NOMO-1 treated with DMSO at 0.1 percent for 48 hours (cell line): ENCODE data around the gene PITRM1.
A peak's percentile ranks its signal among the peaks of the same experiment; 100 is the strongest.
"Not testable (repeated sequence)": the region's sequence is repeated elsewhere in the genome, so short reads cannot be mapped to it uniquely, and the experiment has no call there.

ENCODE experiments used
- DNase-seq: peaks from one replicate; lab custom pipeline; 2025; ENCODE audit not compliant: unreplicated experiment; lab: John Stamatoyannopoulos, UW

PITRM1 gene

GRCh38 chr10:3199488-3199887 lies 26.9 kb upstream of the PITRM1 start:
- DNase-seq = peak; percentile 73

GRCh38 chr10:3198900-3199299 lies 26.3 kb upstream of the PITRM1 start:
- no peak for DNase-seq

GRCh38 chr10:3197348-3198003 lies 24.9 kb upstream of the PITRM1 start:
- DNase-seq = peak; percentile 60

GRCh38 chr10:3196958-3197347 lies 24.4 kb upstream of the PITRM1 start:
- DNase-seq = no peak

- no peak for DNase-seq
Measured at GRCh38 chr10:3196482-3196881, 23.9 kb upstream of the PITRM1 start.

- DNase-seq = no peak
Measured at GRCh38 chr10:3195726-3196125, 23.1 kb upstream of the PITRM1 start.

- DNase-seq = no peak
Measured at GRCh38 chr10:3195286-3195685, 22.7 kb upstream of the PITRM1 start.

GRCh38 chr10:3194871-3195270 lies 22.3 kb upstream of the PITRM1 start:
- DNase-seq = no peak

- DNase-seq = no peak
Measured at GRCh38 chr10:3193751-3194150, 21.2 kb upstream of the PITRM1 start.

- peak; percentile 42 for DNase-seq
Measured at GRCh38 chr10:3192856-3193635, 20.5 kb upstream of the PITRM1 start.

GRCh38 chr10:3190817-3191216 lies 18.2 kb upstream of the PITRM1 start:
- DNase-seq = no peak

- not testable (repeated sequence) for DNase-seq
Measured at GRCh38 chr10:3187229-3187628, 14.6 kb upstream of the PITRM1 start.

- no peak for DNase-seq
Measured at GRCh38 chr10:3186368-3186767, 13.8 kb upstream of the PITRM1 start.

GRCh38 chr10:3185386-3185785 lies 12.8 kb upstream of the PITRM1 start:
- DNase-seq = no peak

GRCh38 chr10:3180355-3181025 lies 7.9 kb upstream of the PITRM1 start:
- DNase-seq = no peak

GRCh38 chr10:3179174-3179573 lies 6.6 kb upstream of the PITRM1 start:
- no peak for DNase-seq

GRCh38 chr10:3178042-3178441 lies 5.5 kb upstream of the PITRM1 start:
- DNase-seq = peak; percentile 12

- DNase-seq = no peak
Measured at GRCh38 chr10:3173171-3173878, 743 bp upstream of the PITRM1 start.

GRCh38 chr10:3172081-3172445 lies 519 bp downstream of the PITRM1 start:
- DNase-seq = no peak

GRCh38 chr10:3171488-3171887 lies 1.1 kb downstream of the PITRM1 start:
- DNase-seq = not testable (repeated sequence)

- no peak for DNase-seq
Measured at GRCh38 chr10:3169673-3170072, 2.9 kb downstream of the PITRM1 start.

- no peak for DNase-seq
Measured at GRCh38 chr10:3169271-3169670, 3.3 kb downstream of the PITRM1 start.
